Heart left ventricle (tissue), 13 donors: ENCODE results near the gene TYMS.

ENCODE experiments used
- CTCF ChIP-seq, 12 donors: fragments of 200-600 bp; sonication (generic) in 4 of 12; IDR thresholded peaks; one replicate each; pipeline versions ENCODE4 v1.5.0 to v1.8.0; 2018 to 2022; ENCODE audit warnings: antibody characterized with exemption in 12 of 12, mild to moderate bottlenecking in 5 of 12
- POLR2A ChIP-seq, 2 donors: fragments of 450-650 bp; IDR thresholded peaks; one replicate each; pipeline ENCODE4 v1.6.1; 2017; ENCODE audit warnings: antibody characterized with exemption in 2 of 2, mild to moderate bottlenecking in 2 of 2, moderate library complexity in 2 of 2
- donor health status: ischemic (EF 13 %, LVEDD 7.1; RV severe dilation, severe dysfunction).
- donor health status: DM: no; HTN: yes; CAD: no.
- donor health status: DM: no; HTN: no; CAD: no.
- donor health status: ischemic (EF 25% LVEDD 6.9; RV normal size, moderate dysfunction).
- donor health status: ischemic (EF 25% LVEDD 5.7; RV mildly dilated, moderate dysfunction).
- donor health status: ischemic (EF 35%, LVEDD 5.7; RV mildly dilated, moderate dysfunction).
- donor health status: nonischemic (EF 11% LVEDD 7.7; RV severe dilation, severe dysfunction).
- donor health status: DM: yes; HTN: yes; CAD: no.
- donor health status: PGD.
- donor health status: ischemic (EF 29% LVEDD 5.4; RV normal size, mild dysfunction).
- donor health status: nonischemic (EF 23%, LVEDD 6.1; RV moderate dilation, normal function).

- TF ChIP-seq CTCF (IDR thresholded peaks at IDR 0.05), result no peak
- TF ChIP-seq POLR2A (IDR thresholded peaks at IDR 0.05), result no peak
Observed at GRCh38 chr18:658001-658946, 821 bp downstream of the TYMS start.
